HL-60 (cell line): ENCODE data around the gene PPP1R10.
A peak's percentile ranks its signal among the peaks of the same experiment; 100 is the strongest.

ENCODE experiments used
- DNase-seq, 2 experiments: peaks; one replicate each; pipeline ENCODE4 v3.0.0-alpha.2; 2010 to 2020; ENCODE audit warnings: low read depth in 1 of 2, low spot score in 1 of 2
- H3K27ac ChIP-seq: fragments of 250-450 bp; sonication (Bioruptor Pico); replicated peaks from 2 replicates; pipeline ENCODE4 v1.5.1; 2020; ENCODE audit warnings: mild to moderate bottlenecking, moderate library complexity
- H3K27me3 ChIP-seq: fragments of 250-450 bp; sonication (Bioruptor Pico); 2 replicates; pipeline ENCODE4 v1.5.1; 2021; ENCODE audit warnings: mild to moderate bottlenecking, moderate library complexity; ENCODE audit not compliant: insufficient read depth, poor library complexity, severe bottlenecking
- H3K4me3 ChIP-seq: replicated peaks from 2 replicates; pipeline ENCODE4 v1.5.1; 2011; ENCODE audit warnings: mild to moderate bottlenecking, control low read depth, low read length; ENCODE audit not compliant: insufficient read depth
- GABPA ChIP-seq: IDR thresholded peaks from 2 replicates; pipeline ENCODE4 v1.6.1; 2012; ENCODE audit warnings: low read depth
- POLR2AphosphoS5 ChIP-seq: IDR thresholded peaks from 2 replicates; pipeline ENCODE4 v1.6.1; 2012; ENCODE audit warnings: low read depth
- SPI1 ChIP-seq: IDR thresholded peaks from 2 replicates; pipeline ENCODE4 v1.6.1; 2012; ENCODE audit warnings: low read depth, mild to moderate bottlenecking, borderline replicate concordance
- TF ChIP-seq, protein P1 (sequence below): IDR thresholded peaks from 2 replicates; pipeline ENCODE4 v1.6.1; 2012; ENCODE audit warnings: low read depth; ENCODE audit not compliant: insufficient replicate concordance
- TF ChIP-seq, protein P2 (sequence below): IDR thresholded peaks from one replicate; pipeline ENCODE4 v1.5.1; 2011; ENCODE audit warnings: low read length, control low read depth, inconsistent platforms; ENCODE audit not compliant: insufficient read depth

PPP1R10 gene

DNA sequence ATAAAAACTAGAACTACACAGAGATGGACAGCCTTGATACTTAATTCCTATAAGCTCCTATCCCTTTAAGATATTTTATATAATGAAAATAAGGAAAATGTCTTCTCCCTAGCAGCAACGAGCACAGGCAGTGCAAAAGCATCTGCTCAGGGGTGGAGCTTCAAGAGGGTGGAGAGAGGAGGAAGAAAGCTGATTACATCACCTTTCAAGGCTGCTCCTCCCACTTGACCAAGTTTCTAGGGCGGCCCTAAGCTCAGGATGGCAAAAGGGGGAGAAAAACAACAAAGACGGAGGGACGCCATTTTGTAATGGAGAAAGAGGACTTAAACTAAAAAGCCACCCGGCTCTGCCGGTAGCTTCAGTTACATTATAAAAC is 2.2 kb downstream of the PPP1R10 start:
- Histone ChIP-seq H3K27ac (peak overlapping the region; percentile 99), H3K27me3 (no peaks in the 10 kb centered on the region), H3K4me3 (peak overlapping the region; percentile 22)
- TF ChIP-seq, protein P1, sequence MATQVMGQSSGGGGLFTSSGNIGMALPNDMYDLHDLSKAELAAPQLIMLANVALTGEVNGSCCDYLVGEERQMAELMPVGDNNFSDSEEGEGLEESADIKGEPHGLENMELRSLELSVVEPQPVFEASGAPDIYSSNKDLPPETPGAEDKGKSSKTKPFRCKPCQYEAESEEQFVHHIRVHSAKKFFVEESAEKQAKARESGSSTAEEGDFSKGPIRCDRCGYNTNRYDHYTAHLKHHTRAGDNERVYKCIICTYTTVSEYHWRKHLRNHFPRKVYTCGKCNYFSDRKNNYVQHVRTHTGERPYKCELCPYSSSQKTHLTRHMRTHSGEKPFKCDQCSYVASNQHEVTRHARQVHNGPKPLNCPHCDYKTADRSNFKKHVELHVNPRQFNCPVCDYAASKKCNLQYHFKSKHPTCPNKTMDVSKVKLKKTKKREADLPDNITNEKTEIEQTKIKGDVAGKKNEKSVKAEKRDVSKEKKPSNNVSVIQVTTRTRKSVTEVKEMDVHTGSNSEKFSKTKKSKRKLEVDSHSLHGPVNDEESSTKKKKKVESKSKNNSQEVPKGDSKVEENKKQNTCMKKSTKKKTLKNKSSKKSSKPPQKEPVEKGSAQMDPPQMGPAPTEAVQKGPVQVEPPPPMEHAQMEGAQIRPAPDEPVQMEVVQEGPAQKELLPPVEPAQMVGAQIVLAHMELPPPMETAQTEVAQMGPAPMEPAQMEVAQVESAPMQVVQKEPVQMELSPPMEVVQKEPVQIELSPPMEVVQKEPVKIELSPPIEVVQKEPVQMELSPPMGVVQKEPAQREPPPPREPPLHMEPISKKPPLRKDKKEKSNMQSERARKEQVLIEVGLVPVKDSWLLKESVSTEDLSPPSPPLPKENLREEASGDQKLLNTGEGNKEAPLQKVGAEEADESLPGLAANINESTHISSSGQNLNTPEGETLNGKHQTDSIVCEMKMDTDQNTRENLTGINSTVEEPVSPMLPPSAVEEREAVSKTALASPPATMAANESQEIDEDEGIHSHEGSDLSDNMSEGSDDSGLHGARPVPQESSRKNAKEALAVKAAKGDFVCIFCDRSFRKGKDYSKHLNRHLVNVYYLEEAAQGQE = no peak
- TF ChIP-seq POLR2AphosphoS5 (no peak; the same call in 1 of the 2 replicates), GABPA (no peak), SPI1 (no peak)
- TF ChIP-seq, protein P2, sequence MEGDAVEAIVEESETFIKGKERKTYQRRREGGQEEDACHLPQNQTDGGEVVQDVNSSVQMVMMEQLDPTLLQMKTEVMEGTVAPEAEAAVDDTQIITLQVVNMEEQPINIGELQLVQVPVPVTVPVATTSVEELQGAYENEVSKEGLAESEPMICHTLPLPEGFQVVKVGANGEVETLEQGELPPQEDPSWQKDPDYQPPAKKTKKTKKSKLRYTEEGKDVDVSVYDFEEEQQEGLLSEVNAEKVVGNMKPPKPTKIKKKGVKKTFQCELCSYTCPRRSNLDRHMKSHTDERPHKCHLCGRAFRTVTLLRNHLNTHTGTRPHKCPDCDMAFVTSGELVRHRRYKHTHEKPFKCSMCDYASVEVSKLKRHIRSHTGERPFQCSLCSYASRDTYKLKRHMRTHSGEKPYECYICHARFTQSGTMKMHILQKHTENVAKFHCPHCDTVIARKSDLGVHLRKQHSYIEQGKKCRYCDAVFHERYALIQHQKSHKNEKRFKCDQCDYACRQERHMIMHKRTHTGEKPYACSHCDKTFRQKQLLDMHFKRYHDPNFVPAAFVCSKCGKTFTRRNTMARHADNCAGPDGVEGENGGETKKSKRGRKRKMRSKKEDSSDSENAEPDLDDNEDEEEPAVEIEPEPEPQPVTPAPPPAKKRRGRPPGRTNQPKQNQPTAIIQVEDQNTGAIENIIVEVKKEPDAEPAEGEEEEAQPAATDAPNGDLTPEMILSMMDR = no peak
- DNase-seq = peak; percentile 96

DNA sequence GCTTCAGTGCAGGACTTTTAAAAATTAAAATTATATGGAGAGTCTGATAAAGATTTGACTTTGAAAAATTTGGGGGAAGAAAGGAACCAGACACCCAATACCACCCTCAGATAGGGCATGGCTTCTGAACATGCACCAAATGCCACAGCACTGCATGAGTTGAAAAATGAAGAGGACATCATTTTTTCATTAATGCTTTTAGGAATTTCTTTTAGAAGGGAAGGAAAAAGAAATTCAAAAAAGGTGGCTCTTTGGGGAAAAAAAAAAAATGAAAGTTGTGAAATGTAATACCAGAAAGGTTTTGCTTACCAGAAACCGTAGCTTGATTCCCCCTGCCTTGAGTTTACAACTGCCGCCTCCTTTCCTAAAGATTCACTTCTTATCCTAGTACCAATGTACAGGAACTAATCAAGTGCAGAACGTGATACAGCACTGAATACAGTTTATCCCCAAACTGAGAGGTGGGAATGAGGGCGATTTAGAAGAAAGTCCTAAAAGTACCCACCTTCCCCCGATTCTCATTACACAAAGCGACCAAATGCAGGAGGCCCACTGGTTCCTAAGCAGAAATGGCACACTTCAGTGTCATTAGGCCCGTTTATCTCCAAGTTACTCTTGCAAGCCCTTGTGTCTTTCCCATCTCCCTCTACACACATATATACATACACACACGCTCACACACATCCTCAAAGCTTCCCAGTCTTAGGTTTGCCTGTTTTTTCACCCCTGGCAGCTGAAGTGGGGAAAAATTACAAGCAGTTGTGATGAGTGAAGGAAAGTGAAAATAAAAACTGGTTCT is 2.8 kb downstream of the PPP1R10 start:
- Histone ChIP-seq H3K27ac (peak overlapping the region; percentile 99), H3K27me3 (no peaks in the 10 kb centered on the region), H3K4me3 (peak overlapping the region; percentile 22)
- DNase-seq = no peak
- TF ChIP-seq POLR2AphosphoS5 (peak; percentile 44; the same call in 1 of the 2 replicates), GABPA (no peak)

DNA sequence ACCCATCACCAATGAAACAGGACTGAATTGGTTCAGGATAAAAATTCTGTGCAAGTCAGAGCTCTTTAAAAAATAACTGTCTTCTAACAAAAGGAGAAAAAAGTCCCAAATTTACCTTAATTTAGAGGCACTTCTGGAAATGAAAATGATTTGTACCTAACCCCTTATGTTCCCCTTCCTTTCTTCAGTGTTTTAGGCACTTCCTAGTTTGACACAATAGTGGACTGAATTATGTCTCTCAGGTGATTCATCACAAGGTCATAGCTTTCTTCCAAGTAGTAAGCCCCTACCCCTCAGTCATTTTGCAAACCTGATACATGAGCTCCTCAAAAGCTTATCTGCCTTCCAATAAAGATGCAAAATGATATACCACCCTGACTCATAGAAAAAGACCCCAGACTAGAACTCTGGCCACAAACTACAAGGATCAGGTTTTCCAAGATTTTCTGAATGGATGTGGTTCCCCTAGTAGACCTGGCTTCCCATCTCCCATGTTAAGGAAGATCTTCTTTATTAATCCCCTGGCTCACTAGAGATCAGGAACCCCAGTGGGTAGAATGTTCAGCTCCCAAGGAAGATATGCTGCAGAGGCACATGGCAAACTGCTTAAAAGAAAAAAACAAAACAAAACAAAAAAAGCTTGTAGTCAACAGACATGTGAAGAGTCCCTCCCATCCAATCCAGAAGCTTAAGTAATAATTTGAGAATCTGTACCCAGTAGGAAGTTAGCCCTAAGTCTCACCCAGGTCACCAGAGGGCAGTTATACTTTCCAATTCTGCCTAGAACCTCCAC is 3.6 kb downstream of the PPP1R10 start:
- Histone ChIP-seq H3K27ac (peak overlapping the region; percentile 99; the same call in 1 of the 2 replicates), H3K27me3 (no peaks in the 10 kb centered on the region), H3K4me3 (no peak overlapping the region)
- no peak for TF ChIP-seq POLR2AphosphoS5
- TF ChIP-seq, protein P2 = no peak
- TF ChIP-seq SPI1 = peak; percentile 48; the same call in 1 of the 2 replicates
- TF ChIP-seq, protein P1 = no peak
- DNase-seq = no peak

DNA sequence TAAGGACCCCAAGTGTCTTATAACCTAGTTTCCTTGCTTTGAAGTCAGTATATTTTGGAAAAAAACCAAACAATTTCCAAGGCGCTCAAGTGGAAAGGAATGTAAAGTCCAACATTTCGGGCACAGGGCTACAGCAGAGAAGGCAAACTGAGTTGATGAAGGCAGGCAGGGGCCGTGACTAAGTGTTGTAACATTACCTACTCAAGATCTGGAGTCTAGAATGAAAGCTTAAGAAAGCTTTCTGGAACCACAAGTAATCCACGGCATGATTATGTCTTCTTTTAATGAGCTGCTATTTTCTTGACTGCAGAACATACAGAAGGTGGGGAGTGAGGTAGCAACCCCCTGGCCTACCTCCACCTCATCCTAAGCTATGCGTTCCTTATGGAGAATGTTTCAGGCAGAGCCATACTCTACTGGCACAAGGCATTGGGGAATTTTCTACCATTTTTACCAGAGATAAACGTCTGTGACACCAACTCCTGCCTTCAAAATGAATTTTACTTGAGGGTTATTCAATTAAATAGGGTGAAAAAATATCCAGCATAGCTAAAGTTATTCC is 4.3 kb downstream of the PPP1R10 start:
- H3K4me3 ChIP-seq = no peak overlapping the region
- TF ChIP-seq POLR2AphosphoS5 (no peak), SPI1 (no peak), GABPA (no peak)
- TF ChIP-seq, protein P1 = no peak
- TF ChIP-seq, protein P2 = no peak
- H3K27ac ChIP-seq = no peak overlapping the region
- DNase-seq = no peak
- H3K27me3 ChIP-seq = no peaks in the 10 kb centered on the region
